HG02610 (cell line): ENCODE results near the gene WDR1.

Source experiments
- ATAC-seq: cut with Tn5 transposase; IDR thresholded peaks from one replicate; pipeline ENCODE4 v1.9.1; 2021; ENCODE audit warnings: mild to moderate bottlenecking, moderate library complexity; ENCODE audit not compliant: unreplicated experiment

Gene WDR1, protein sequence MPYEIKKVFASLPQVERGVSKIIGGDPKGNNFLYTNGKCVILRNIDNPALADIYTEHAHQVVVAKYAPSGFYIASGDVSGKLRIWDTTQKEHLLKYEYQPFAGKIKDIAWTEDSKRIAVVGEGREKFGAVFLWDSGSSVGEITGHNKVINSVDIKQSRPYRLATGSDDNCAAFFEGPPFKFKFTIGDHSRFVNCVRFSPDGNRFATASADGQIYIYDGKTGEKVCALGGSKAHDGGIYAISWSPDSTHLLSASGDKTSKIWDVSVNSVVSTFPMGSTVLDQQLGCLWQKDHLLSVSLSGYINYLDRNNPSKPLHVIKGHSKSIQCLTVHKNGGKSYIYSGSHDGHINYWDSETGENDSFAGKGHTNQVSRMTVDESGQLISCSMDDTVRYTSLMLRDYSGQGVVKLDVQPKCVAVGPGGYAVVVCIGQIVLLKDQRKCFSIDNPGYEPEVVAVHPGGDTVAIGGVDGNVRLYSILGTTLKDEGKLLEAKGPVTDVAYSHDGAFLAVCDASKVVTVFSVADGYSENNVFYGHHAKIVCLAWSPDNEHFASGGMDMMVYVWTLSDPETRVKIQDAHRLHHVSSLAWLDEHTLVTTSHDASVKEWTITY

DNA sequence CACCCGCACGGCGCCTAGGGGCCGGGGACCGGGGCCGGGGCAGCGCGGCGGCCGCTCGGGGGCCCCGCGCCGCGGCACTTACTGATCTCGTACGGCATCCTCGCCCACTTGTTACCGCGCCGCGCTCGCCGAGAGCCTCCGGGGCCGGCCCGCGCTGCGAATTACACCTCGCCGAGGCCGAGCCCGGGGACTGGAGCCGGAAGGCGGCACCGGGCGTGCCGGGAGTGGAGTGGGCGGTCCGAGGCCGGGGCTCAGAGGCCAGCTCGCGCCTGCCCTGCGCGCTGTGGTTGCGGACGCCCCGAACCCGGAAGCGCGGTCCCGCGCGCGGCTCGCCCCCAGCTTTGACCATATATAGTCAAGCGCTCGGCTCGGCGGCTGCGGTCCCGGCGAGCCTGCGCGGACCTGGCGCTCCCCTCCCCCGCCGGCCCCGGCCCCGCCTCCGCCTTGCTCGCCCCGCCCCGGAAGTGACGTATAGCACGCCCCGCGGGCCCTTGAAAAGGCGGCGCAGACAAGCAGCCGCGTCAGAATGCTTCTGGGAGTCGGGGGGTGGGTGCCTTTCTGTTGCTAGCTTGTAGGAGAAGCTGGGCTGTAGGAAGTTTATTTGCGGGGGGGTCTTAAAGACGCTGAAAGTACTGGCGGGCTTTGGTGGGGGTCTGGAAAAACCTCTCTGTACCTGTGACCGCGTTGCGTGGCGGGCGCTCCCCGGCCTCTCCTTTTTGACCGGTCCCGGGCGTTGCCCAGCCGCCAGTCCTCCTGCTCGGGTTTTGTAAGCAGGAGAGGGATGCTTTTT lies at the start of gene WDR1:
Gene WDR1, minus strand, starts transcription at position 231 of the 790 bp plus-strand sequence. Its CDS starts 133 bp downstream, at position 98.
- ATAC-seq = peak; percentile 94

DNA sequence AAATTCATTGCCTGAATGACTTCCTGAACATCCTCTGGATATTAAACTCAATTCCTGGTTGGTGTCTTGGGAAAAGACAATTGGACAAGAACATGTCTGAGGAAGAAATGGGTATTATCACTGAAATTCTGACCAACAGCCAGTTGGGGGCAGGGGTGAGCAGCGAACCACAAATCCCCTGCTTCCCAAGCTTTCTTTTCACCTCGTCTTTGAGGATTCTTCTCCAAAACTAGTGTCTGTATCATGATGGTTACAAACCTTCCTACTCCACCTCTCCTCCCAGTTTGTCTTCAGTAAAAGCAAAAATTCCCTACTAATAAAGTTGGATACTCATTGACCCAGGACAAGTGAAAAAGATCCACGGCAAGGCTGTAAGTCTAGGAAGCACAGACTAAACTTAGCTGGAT lies 48.3 kb upstream of the WDR1 start:
- ATAC-seq = no peak

DNA sequence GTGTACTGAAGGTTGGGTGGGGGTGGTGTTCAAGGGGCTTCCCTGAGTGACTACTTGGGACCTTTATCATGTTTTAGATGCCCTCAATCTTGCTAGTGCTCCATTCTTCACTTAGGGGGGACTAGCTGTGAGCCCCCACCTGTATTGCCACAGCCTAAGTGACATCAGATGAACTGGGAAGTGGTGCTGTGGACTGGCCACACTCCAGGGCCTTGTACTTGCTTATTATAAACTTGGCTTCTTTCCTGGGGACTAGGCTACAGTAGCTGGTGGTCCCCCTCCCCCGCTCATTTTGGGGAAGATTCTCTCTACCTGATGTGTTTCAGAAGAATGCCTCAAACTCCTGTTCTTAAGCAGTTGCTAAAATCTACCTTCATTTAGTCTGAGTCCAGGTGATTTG lies 46.7 kb upstream of the WDR1 start:
- no peak for ATAC-seq

DNA sequence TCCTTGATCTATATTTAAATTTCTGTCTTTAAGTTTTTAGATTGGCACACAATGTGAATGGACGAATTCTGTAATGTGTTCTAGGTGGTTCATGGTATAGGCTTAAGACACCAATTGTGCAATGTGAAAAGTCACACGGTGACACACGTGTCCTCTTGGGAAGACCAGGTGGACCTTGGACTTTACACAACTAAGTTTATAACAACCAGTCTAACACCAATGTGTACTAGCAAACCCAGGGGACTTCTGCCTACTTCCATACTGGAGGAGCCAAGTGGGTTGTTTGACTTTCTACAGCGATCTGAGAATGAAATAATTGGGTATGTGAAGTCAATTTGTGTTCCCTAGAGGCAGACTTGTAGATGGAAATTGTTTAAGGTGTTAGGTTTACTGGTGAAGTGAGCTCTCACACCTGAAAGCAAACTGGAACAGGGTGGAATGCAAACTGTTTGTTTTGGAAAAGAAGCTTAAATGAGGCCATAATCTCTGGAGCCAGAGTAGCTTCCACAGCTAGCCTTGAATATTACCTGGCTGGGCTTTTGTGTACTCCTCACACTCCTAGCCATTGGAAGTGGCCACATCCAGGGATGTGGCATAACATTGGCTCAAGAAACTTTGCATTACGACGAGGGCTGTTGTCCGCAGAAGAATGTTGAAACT lies 45.9 kb upstream of the WDR1 start:
- no peak for ATAC-seq

DNA sequence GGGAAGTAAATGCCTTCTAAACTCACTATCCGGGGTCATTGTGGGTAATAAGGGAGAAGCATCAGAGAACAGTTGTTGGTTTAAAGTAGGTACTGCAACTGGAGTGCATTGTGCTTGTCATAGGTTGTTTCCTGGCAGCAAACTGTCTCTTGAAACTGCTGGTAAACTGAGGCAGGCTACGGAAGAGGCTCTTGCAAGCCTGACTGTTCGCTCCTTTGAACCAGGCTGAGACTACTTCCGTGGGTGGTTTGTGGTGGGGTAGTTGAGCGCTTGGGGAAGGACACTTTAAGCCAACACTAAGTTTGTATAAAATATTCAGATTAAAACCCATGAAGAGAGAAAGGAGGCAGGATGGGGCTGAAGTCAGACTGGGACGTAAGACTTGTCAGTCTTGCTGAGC lies 45.2 kb upstream of the WDR1 start:
- ATAC-seq = no peak

GRCh38 chr4:10161146-10161545 lies 44.5 kb upstream of the WDR1 start:
- no peak for ATAC-seq

- no peak for ATAC-seq
Observed at GRCh38 chr4:10160281-10160856, 43.8 kb upstream of the WDR1 start.

DNA sequence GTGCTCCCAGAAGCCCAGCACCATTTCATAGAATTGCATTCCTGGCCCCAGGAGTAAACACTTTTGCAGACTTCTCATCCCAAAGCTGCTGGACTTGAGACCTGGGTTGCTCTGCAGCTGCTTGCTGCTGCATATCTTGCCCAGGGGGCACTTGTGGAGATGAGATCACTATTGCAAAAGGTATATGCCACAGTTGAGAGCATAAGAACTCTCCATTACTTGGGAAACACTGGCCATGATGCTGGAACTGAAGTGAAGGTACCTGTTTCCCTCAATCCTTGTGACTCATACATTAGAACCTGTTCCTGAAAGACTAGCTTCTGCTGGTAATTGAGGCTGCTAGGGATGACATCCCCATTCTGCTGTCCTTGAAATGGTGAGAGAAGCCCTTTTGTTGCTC lies 43.1 kb upstream of the WDR1 start:
- ATAC-seq = no peak

- no peak for ATAC-seq
Observed at GRCh38 chr4:10158333-10158942, 41.8 kb upstream of the WDR1 start.

- ATAC-seq = peak; percentile 65
Observed at GRCh38 chr4:10157478-10158332, 41.1 kb upstream of the WDR1 start.

DNA sequence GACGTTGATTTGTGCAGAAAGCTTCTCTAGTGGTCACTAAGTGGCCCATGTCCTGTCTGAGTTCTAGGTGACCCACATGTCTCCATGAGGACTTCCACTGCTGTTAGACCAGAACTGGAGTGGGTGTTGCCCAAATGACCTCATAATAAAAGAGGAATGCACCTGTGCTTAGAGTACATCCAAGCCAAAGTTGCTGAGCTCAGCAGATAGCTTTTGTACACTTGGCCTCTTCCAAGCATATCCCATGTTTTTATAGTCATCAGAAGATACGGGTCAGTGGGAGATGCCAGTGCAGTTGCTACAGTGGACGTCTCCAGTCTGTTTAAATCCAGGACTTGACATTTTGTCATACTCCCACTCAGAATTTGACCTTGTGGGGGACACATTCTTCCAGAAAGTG lies 37.6 kb upstream of the WDR1 start:
- no peak for ATAC-seq

DNA sequence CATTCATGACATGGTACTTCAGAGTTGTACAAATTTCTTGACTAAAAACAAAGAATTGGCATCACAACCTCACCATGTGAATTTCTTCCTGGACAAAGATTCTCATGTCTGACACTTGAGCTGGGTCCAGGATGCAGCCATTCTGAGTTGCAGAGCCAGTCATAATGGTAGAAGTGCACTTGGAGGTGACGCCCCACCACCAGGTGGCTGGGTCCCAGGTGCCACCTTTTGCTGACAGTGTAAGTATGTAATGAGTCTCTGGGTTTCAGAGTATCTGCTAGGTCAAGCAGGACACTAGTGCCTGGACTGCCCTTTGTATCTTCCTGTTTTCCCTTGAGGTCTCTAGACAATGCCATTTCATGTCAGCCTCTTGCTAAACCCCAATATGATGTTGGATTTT lies 36.6 kb upstream of the WDR1 start:
- no peak for ATAC-seq

- peak; percentile 67 for ATAC-seq
Observed at GRCh38 chr4:10151182-10151581, 34.6 kb upstream of the WDR1 start.

DNA sequence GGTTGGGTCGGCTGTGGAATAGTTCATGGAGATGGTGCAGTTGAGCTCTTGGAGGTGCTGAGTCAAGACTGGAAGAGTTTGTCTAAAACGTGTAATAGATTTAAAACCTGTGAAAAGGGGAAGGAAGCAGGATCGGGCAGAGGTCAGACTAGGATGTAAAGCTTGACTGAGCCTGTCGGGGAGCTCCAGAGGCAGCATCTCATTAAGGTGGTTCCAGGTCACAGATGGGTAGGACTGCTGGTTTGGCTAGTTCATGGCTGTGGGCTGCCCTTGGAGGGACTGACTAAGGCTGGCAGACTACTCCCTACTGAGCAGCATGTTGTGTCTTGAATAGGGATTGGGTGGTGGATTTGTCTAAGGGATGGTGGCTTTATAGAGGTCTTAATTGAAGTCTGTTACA lies 28.4 kb upstream of the WDR1 start:
- no peak for ATAC-seq

GRCh38 chr4:10144479-10144878 lies 27.9 kb upstream of the WDR1 start:
- ATAC-seq = no peak

DNA sequence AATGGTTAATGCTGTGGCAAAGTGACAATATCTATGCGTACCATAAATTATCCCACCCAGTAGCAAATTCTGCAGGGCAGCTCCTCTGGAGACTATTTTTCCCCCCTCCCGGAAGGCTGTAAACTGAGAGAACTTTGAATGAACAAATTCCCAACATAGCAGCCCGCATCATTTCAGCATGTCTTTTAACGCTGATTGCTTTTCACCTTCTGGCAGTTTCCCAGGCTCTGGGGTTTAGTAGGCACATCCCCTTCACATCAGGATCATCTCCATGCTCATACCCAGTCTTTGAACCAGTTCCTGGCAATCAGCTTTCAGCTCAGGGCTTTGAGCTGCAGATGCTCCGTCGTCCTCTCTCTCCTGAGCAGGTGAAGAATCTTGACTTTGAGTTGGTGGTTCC lies 26.6 kb upstream of the WDR1 start:
- no peak for ATAC-seq

- ATAC-seq = no peak
Observed at GRCh38 chr4:10140866-10141759, 24.5 kb upstream of the WDR1 start.

DNA sequence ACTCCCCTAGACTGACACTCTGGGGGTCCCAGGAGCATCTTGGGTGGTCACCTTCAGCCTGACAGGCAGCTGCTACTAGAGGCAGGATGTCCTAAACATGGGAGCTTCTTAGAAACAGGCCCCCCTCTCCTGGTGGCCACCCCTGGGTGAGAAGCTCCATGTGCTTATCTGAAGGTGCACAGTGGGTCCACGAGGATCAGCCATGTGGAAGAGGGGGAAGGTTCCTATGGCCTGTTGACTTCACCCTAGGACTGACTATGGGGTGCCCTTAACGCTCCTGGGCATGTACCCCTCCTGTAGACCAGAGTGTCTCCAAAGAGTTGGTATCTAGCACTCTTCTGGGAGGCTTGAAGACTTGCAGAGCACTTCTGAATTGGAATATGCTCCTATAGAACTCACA lies 22.9 kb upstream of the WDR1 start:
- ATAC-seq = no peak

GRCh38 chr4:10135260-10135659 lies 18.7 kb upstream of the WDR1 start:
- no peak for ATAC-seq
